GM21619 (cell line): ENCODE data around the gene RAB32.
A peak's percentile ranks its signal among the peaks of the same experiment; 100 is the strongest.
"Not testable (repeated sequence)": the region's sequence is repeated elsewhere in the genome, so short reads cannot be mapped to it uniquely, and the experiment has no call there.

Source experiments
- ATAC-seq: cut with Tn5 transposase; IDR thresholded peaks from one replicate; pipeline ENCODE4 v1.9.1; 2021; ENCODE audit not compliant: unreplicated experiment

Gene RAB32

DNA sequence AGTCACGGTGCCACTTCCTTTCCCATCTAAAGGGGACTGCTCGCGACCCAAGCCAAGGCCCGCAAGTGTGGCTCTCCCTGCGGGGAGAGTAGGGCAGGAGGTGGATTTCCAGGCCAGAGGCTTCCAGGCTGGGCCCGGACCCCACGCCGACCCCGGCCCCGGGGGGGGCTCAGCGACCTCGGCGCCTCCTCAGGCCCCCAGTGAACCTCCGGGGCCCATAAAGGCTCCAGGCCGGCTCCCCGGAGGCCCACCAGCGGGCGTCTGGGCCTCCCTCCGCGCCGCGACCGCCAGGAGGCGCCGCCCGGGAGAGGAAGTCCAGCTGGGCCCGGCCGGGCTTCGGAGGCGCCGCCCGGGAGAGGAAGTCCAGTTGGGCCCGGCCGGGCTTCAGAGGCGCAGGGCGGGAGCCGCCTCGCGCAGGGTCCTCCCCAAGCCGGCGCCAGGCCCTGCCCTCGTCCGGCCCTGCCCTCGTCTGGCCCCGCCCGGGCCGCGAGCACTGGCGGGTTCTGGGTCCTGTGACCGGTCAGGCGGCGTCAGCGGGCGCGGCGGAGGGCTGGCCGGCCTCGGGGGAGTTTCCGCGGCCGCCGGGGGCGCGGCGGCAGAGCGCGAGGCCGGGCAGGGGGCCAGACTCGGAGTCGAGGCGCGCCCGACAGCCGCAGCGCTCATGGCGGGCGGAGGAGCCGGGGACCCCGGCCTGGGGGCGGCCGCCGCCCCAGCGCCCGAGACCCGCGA is at the start of gene RAB32:
Gene RAB32 (plus strand): TSS at position 623 of the 729 bp plus-strand sequence. CDS start 39 bp downstream, at position 662.
- ATAC-seq: peak; percentile 77

DNA sequence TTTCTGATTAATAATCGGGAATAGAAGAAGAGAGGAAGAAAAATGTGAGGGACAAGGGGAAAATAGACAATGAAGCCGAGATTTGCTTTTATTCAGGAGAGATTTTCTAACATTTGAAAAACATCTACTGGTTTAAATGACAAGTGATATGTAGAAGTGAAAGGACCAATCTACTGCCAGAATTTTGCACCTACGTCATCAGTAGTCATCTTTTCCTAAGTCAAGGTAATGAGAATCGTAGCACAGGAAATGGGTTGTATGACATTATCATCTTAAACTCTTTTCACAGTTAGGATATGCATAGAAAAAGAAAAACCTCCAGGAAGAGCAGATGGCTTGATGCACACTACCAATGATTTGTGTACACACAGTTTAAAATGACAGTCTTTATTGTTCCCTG is 45.3 kb upstream of the RAB32 start:
- no peak for ATAC-seq

DNA sequence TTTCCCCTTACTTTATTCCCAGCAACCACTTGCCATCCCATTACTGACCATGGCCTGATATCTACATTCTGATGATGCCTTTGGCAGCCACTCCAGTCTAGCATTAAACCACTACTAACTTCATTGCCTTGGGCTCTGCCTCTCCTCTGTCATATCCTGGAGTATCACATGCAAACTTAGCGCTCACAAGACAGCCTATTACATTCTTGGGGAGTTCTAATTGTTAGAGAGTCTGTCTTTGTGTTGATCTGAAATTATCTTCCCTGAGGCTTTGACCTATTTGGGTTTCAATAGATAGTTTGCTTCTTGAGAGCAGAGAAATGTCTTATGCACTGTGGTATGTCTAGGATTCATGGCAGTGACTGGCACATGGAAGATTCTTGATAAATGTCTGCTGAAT is 40.5 kb upstream of the RAB32 start:
- ATAC-seq: no peak

DNA sequence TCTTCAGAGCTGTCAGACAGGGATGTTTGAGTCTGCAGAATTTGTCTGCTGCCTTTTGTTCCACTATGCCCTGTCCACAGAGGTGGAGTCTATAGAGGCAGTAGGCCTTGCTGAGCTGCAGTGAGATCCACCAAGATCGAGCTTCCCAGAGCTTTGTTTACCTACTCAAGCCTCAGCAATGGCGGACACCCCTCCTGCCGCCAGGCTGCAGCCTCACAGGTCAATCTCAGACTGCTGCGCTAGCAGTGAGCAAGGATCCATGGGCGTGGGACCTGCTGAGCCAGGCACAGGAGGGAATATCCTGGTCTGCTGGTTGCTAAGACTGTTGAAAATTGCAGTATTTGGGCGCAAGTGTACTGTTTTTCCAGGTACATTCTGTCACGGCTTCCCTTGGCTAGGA is 28.4 kb upstream of the RAB32 start:
- no peak for ATAC-seq

DNA sequence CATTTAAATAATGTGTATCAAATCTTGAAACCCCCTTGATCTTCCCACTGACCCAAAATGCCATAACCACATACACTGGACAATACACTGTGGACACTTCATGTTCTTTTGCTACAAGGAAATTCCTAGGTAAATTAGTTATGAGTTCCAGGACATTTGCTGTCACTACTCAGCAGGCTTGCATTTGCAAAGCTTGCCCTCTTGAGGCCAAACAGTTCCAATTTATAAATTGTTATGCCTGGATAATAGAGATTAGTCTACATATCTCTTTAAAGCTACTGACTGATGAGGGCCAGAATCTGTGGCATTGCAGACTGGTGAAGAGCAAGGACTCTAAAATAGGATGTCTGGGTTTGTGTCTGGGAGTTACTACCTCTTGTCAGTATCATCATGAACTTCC is 17.4 kb upstream of the RAB32 start:
- ATAC-seq: no peak

DNA sequence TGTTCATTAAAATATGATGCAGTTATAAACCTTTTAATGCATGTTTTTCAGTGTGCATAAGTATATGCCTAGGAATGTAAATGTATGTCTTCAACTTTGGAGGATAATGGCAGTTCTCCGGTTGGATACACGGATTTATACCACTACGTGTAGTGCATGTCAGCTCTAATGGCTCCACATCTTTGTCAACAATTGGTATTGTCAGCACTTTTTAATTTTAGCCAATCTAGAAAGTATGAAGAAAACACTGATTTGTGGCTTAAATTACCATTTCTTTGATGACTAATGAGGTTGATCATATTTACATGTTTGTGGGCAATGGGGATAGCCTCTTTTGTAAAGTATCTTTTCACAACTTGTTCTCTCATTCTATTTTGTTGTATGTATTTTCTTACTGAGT is 10.9 kb upstream of the RAB32 start:
- ATAC-seq: no peak

DNA sequence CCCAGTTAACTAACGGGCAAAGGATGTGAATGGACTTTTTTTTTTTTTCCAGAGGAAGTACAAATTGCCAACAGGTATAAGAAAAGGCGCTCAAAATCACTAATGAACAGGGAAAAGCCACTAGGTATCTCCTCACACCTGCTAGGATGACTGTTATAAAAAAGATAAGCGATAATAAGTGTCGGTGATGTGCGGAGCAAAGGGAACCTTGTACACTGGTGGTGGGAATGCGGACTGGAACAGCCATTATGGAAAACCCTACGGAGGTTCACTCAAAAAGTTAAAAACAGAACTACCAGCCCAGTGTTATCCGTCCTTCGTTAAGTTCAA is 787 bp upstream of the RAB32 start:
- ATAC-seq: no peak

DNA sequence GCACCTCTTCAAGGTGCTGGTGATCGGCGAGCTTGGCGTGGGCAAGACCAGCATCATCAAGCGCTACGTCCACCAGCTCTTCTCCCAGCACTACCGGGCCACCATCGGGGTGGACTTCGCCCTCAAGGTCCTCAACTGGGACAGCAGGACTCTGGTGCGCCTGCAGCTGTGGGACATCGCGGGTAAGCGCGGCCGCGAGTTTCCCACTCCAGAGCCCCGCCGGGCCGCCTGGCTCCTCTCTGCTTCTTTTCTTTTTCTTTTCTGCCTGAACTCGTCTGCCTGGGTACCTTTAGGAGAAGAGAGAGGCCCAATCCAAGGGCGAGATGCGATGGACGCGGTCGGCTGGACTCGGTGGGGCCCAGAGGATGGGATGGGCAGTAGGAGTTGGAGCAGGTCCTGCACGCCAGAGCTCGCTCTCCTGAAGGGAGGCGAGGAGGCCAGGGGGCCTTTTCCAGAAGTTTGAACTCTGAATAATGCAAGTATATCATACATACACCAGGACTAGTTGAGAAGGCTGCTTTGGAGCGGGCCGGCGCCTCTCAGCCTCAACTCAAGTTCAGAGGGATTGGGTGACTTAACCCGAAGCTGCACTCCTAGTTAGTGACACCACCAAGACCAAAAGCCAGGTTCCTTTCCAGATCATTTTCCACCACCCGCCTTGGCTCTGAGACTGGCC is 445 bp downstream of the RAB32 start:
- ATAC-seq: no peak

DNA sequence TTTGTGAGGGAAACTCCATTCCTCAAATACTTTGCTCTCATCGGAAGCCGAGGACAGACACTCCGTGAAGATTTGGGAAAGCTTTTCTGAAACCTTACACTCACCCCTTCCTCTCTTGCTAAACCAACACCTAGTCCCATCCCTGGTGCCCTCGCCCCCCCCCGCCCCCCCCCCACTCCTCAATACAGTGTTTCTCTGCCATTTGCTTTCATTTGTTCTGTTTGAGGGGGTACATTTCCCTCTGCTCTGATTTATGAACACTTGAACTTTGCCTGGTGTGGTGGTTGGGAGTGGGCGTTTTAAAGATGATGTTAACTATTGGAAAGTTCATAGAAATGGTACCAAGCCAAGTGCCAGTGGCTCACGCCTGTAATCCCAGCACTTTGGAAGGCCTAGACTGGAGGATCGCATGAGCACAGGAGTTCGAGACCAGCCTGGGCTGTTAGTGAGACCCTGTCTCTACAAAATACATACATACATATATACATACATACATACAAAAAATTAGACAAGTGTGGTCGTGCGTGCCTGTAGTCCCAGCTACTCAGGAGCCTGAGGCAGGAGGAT is 1.1 kb downstream of the RAB32 start:
- no peak for ATAC-seq

DNA sequence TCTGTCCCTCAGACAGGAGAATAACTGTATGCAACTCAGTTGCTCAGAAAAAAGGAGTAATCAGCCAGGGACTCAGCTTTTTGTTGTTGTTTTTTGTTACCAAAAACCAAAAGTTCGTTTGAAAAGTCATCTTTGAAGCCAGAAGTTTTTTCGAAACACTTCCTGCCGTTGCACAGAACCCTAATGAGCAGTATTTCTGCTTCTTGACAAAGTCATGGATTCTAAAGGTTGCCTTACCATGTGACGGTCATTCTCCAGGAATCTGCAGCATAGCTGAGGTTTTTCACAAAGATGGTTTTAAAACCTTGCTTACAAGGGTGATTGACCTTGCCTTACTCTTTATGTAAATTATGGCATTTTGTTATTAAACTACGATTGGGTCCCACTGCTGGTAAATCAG is 1.9 kb downstream of the RAB32 start:
- no peak for ATAC-seq

DNA sequence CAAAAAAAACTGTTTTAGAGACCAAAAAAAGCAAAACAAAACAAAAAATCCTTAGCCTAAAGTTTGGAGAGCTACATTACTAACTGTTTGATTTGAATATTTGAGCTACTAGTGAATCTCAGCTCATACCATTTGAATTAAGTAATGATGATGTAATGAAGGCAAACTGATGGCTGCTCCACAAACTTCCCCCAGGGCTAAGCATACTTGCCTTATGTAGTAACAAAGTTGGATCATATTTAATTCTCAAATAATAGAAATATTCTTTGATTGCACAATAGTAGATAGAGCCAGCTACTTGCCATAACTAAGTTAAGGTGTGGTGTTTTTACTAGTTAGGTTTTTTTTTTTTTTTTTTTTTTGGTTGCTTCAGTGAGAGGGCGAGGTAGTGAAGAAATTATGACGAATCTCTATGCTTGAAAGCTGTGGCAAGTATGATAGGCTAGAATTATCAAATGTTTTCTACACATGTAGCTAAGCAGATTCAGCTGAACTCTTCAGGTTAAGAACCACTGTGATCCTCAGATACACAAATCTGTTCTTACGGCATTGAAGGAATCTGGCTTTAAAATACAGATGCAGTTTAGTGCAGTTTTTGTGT is 2.9 kb downstream of the RAB32 start:
- no peak for ATAC-seq

DNA sequence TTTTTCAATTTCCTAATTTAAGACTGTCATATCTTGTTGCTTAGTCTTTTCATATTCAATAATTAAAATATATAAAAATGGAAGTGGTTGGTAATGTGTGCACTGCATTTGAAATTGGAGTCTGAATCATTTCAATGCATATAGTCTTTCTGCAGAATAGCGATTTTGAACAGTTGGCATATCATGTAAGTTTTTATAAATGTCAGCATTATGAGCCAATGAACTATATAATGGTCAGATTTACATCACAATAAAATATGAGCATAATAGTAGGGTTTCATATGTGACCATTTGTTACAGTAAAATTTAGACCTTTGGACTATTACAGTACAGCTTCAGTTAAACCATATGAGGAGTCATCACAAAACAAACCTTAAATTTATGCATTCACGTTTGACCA is 4.3 kb downstream of the RAB32 start:
- no peak for ATAC-seq

DNA sequence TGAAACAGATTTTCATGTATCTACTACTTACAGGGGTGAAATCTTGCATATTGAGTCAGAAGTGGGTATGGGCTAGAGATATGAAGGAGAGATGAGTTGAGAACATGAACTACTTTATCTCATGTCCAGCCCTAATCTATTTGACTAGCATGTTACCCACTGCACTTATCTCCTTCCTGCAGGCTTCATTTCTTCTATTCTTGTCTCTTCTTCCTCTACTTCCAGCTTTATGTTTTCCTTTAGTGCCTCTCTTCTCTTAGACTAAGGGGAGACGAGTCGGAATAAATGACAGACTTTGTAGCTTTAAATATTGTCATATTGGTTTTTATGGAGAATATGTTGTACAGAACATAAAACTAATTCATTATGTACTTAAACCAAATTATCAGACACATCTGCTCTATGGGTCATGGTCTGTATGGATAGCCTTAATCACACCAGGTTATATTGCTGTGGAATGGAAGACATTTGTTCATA is 5.3 kb downstream of the RAB32 start:
- ATAC-seq: no peak

DNA sequence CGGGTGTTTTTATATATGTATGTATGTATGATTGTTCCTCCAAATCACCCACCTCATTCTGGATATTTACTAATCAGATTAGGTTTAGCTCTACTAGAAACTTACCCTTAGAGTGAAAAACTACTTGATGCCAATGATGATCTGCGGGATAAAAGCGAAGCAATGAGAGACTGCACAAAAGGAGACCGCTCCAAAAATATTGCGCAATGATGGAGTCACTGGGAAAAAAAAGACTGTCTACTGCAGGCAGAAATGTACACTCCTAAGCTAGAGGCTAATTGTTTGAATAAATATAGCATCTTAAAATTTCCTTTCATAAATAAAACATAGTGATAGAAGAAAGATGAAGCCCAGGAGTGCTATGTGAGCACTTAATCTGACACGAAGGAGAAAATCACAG is 7.3 kb downstream of the RAB32 start:
- ATAC-seq: no peak

DNA sequence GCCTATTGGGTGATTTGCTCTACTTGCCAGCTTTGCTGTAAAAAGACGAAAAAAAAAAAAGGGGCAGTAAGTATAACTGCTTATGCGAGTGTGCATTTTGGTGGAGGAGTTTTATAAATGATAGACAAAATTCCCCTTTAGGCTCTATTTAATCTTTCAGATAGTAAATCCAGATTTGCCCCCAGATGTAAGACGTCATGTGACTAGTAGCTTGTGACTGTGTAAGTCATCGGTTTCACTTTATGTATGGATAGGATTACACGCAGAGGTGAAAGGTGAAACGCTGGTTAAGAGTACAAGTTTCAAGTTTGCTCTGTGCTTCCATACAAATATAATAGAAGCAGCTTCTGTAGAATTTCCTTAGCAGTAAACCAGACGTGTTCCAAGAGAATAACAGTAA is 7.9 kb downstream of the RAB32 start:
- ATAC-seq: no peak

DNA sequence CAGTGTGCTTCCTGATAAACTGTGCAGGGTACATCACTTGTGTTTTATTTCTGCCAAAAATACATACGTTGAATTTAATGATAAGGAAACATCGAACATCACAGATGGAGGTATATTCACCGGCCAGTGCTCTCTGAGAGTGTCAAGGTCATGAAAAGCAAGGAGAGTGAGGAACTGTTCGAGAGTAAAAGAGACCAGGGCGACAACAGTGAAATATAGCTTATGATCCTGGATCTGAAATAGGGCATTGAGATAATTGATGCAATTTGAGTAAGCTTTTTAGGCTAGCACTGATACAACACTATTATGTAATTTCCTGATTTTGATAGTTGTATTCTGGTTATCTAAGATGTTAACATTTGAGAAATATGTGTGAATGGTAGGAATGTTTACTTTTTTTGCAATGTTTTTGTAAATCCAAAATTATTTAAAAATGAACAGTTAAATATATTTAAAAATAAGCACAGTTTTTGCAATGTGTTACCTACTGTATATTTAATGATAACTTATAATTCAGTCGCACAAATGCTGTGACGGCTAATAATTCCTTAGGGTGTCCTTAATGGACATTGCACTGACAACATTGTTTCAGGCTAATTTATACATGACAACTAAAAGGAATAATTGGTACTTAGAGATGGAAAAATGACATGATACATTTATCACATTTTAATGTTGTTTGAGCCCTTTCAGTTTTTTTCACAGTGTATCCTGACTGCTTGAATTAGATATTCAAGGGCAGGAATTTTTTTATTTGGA is 9.9 kb downstream of the RAB32 start:
- no peak for ATAC-seq

DNA sequence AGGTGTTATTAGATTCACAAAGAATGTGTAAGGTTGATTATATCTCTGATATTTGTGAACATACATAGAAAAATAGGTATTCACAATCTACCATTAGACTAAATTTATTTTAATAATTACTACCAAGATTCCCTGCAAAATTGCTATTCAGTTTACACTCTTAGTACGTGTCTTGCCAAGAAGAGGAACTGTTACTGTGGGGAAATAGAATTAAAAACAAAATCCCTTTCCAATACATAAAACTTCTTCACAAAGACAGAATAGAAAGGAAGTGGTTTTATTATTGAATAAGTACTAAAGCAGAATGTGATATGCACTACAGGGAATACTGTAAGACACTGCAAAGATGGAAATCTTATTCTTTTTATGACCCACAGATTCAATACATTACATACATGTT is 17.0 kb downstream of the RAB32 start:
- no peak for ATAC-seq

DNA sequence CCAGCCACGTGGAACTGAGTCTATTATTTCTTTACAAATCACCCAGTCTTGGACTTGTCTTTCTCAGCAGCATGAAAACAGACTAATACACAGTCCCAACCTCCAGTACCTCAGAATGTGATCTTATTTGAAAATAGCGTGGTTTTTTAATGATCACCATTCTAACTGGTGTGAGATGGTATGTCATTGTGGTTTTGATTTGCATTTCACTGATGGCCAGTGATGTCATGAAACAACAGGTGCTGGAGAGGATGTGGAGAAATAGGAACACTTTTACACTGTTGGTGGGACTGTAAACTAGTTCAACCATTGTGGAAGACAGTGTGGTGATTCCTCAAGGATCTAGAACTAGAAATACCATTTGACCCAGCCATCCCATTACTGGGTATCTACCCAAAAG is 23.0 kb downstream of the RAB32 start:
- ATAC-seq: not testable (repeated sequence)

DNA sequence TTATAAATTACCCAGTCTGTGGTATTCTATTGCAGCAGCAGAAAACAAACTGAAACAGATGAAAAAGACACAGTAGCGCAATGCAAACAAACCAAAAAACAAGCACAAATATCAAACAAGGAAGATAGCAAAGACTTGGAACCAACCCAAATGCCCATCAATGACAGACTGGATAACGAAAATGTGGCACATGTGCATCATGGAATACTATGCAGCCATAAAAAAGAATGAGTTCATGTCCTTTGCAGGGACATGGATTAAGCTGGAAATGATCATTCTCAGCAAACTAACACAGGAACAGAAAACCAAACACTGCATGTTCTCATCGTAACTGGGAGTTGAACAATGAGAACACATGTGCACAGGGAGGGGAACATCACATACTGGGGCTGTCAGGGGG is 25.0 kb downstream of the RAB32 start:
- not testable (repeated sequence) for ATAC-seq

DNA sequence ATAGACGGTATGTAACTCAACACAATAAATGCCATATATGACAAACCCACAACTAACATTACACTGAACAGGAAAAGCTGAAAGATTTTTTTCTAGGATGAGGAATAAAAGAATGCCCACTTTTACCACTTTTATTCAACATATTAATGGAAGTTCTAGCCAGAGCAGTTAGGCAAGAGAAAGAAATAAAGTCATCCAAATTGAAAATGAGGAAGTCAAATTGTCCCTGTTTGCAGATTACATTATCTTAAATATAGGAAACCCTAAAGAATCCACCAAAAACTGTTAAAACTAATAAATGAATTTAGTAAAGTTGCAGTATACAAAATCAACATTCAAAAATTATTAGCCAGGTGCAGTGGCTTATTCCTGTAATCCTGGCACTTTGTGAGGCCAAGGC is 30.6 kb downstream of the RAB32 start:
- no peak for ATAC-seq

DNA sequence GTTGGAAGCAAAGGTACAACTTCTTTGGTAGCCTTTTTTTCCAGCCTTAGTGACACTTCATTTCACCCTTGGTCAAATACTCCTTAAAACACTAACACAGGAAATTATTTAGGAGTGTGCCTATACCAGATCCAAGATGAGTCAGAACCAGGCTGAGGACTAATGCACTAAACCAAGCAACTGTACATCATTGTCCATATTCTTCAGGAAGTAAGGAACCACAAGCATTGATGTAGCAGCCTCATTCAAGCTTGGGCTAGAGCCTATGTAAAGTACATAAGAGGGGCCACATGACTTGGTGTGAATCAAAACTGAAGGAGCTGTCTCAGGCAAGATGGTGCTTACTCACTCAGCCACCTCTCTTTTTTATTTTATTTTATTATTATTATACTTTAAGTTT is 34.4 kb downstream of the RAB32 start:
- ATAC-seq: no peak
